Parathyroid adenoma (tissue), 2 donors: ENCODE measurements around the gene PTX3.

ENCODE experiments used
- H2AFZ ChIP-seq: fragments of 300-600 bp; sonication (generic); one replicate; pipeline ENCODE4 v1.7.0; 2017; ENCODE audit warnings: antibody characterized with exemption, mild to moderate bottlenecking
- H3K27ac ChIP-seq: fragments of 300-600 bp; sonication (generic); one replicate; pipeline ENCODE4 v1.7.0; 2017
- H3K27me3 ChIP-seq: fragments of 300-600 bp; sonication (generic); one replicate; pipeline ENCODE4 v1.7.0; 2017; ENCODE audit warnings: low read length; ENCODE audit not compliant: control insufficient read depth, insufficient read depth
- H3K36me3 ChIP-seq: fragments of 300-600 bp; sonication (generic); one replicate; pipeline ENCODE4 v1.7.0; 2017; ENCODE audit warnings: low read length; ENCODE audit not compliant: control insufficient read depth, insufficient read depth
- H3K4me1 ChIP-seq: fragments of 300-600 bp; sonication (generic); one replicate; pipeline ENCODE4 v1.7.0; 2017; ENCODE audit warnings: control low read depth
- H3K4me2 ChIP-seq: fragments of 300-600 bp; sonication (generic); one replicate; pipeline ENCODE4 v1.7.0; 2017; ENCODE audit warnings: low read length
- H3K4me3 ChIP-seq: fragments of 300-600 bp; sonication (generic); one replicate; pipeline ENCODE4 v1.7.0; 2017; ENCODE audit warnings: low read depth, low read length
- H3K79me2 ChIP-seq: fragments of 300-600 bp; sonication (generic); one replicate; pipeline ENCODE4 v1.7.0; 2017; ENCODE audit warnings: control low read depth
- H3K9ac ChIP-seq: fragments of 300-600 bp; sonication (generic); one replicate; pipeline ENCODE4 v1.7.0; 2017; ENCODE audit warnings: mild to moderate bottlenecking
- H3K9me3 ChIP-seq: fragments of 300-600 bp; sonication (generic); one replicate; pipeline ENCODE4 v1.7.0; 2017; ENCODE audit warnings: low read length; ENCODE audit not compliant: control insufficient read depth
- CTCF ChIP-seq: fragments of 300-600 bp; sonication (generic); IDR thresholded peaks from one replicate; pipeline ENCODE4 v1.7.0; 2017; ENCODE audit warnings: antibody characterized with exemption, mild to moderate bottlenecking
- donor health status: primary hyperparathyroidism.

Gene PTX3

GRCh38 chr3:157472648-157473047, 36.0 kb downstream of the PTX3 start:
- Histone ChIP-seq H3K27ac (no peak overlapping the region), H2AFZ (no peak overlapping the region), H3K27me3 (no peaks in the 10 kb centered on the region), H3K36me3 (no peaks in the 10 kb centered on the region), H3K79me2 (no peaks in the 10 kb centered on the region), H3K4me2 (no peak overlapping the region), H3K9ac (no peak overlapping the region), H3K4me1 (no peaks in the 10 kb centered on the region), H3K9me3 (no peaks in the 10 kb centered on the region), H3K4me3 (no peak overlapping the region)
- TF ChIP-seq CTCF: no peak

- no peak overlapping the region for H3K4me2 ChIP-seq
- H3K9ac ChIP-seq: no peak overlapping the region
- H3K27ac ChIP-seq: no peak overlapping the region
- TF ChIP-seq CTCF: no peak
- H3K4me3 ChIP-seq: no peak overlapping the region
- H3K4me1 ChIP-seq: no peaks in the 10 kb centered on the region
- H3K27me3 ChIP-seq: no peaks in the 10 kb centered on the region
- no peaks in the 10 kb centered on the region for H3K36me3 ChIP-seq
- H3K9me3 ChIP-seq: no peaks in the 10 kb centered on the region
- H2AFZ ChIP-seq: no peak overlapping the region
- no peaks in the 10 kb centered on the region for H3K79me2 ChIP-seq
Measured at GRCh38 chr3:157475921-157476414, 39.3 kb downstream of the PTX3 start.

GRCh38 chr3:157477441-157477840, 40.8 kb downstream of the PTX3 start:
- Histone ChIP-seq H3K4me3 (no peak overlapping the region), H3K4me1 (no peaks in the 10 kb centered on the region), H3K9me3 (no peaks in the 10 kb centered on the region), H3K36me3 (no peaks in the 10 kb centered on the region), H3K27me3 (no peaks in the 10 kb centered on the region), H3K27ac (no peak overlapping the region), H3K4me2 (no peak overlapping the region), H2AFZ (no peak overlapping the region), H3K9ac (no peak overlapping the region), H3K79me2 (no peaks in the 10 kb centered on the region)
- no peak for TF ChIP-seq CTCF

GRCh38 chr3:157479464-157480243, 43.0 kb downstream of the PTX3 start:
- Histone ChIP-seq H3K9me3 (no peaks in the 10 kb centered on the region), H3K27ac (no peak overlapping the region), H3K4me1 (no peaks in the 10 kb centered on the region), H3K79me2 (no peaks in the 10 kb centered on the region), H3K27me3 (no peaks in the 10 kb centered on the region), H3K4me2 (no peak overlapping the region), H3K4me3 (no peak overlapping the region), H2AFZ (no peak overlapping the region), H3K36me3 (no peaks in the 10 kb centered on the region), H3K9ac (no peak overlapping the region)
- no peak for TF ChIP-seq CTCF

- H2AFZ ChIP-seq: no peak overlapping the region
- no peak for TF ChIP-seq CTCF
- no peak overlapping the region for H3K9ac ChIP-seq
- no peaks in the 10 kb centered on the region for H3K27me3 ChIP-seq
- no peak overlapping the region for H3K4me2 ChIP-seq
- H3K79me2 ChIP-seq: no peaks in the 10 kb centered on the region
- H3K4me1 ChIP-seq: no peaks in the 10 kb centered on the region
- no peak overlapping the region for H3K27ac ChIP-seq
- H3K4me3 ChIP-seq: no peak overlapping the region
- no peaks in the 10 kb centered on the region for H3K9me3 ChIP-seq
- no peaks in the 10 kb centered on the region for H3K36me3 ChIP-seq
Measured at GRCh38 chr3:157487339-157487738, 50.7 kb downstream of the PTX3 start.
